ENCODE data around the gene AGRP. TPM values are rescaled to one million over a fixed set of nuclear protein-coding genes. Genes with fewer than 3 reads are reported as not detected.
A peak's percentile ranks its signal among the peaks of the same experiment; 100 is the strongest.

AGRP gene
- polyA plus RNA-seq, 1 experiment = not detected

- POLR2A ChIA-PET = no interaction called here
- no peak for DNase-seq (ENCODE audit: low read depth)
- no peaks in the 10 kb centered on the region for H3K27me3 ChIP-seq (ENCODE audit: control insufficient read depth, insufficient read depth, low read length)
- no peaks in the 10 kb centered on the region for H3K36me3 ChIP-seq (ENCODE audit: control insufficient read depth, insufficient read depth, low read length)
- H3K4me3 ChIP-seq (ENCODE audit: low read depth, low read length) = no peak overlapping the region
- CTCF ChIA-PET = interaction anchor here (0.6 to 8.8 kb wide), 2 partner anchors 15 to 34 kb away, joined by 4 to 63 read pairs; no protein-coding TSS in a partner anchor
- TF ChIP-seq CTCF (IDR thresholded peaks at IDR 0.05; ENCODE audit: insufficient read depth, low read depth, low read length) = no peak
Observed at GRCh38 chr16:67486805-67487204, 3.5 kb upstream of the AGRP start.

GRCh38 chr16:67483731-67484525, 581 bp upstream of the AGRP start:
- no peak overlapping the region for H3K4me3 ChIP-seq (ENCODE audit: low read depth, low read length)
- TF ChIP-seq CTCF (IDR thresholded peaks at IDR 0.05; ENCODE audit: insufficient read depth, low read depth, low read length) = no peak
- H3K36me3 ChIP-seq (ENCODE audit: control insufficient read depth, insufficient read depth, low read length) = no peaks in the 10 kb centered on the region
- CTCF ChIA-PET = interaction anchor here (1.2 to 8.8 kb wide), 4 partner anchors 10 to 77 kb away, joined by 3 to 63 read pairs (median 13); no protein-coding TSS in a partner anchor
- DNase-seq (ENCODE audit: low read depth) = no peak
- POLR2A ChIA-PET = interaction anchor here (0.6 kb wide), 1 partner anchor 207 kb away, joined by 3 read pairs; no protein-coding TSS in a partner anchor
- no peaks in the 10 kb centered on the region for H3K27me3 ChIP-seq (ENCODE audit: control insufficient read depth, insufficient read depth, low read length)

- no peak for TF ChIP-seq CTCF (IDR thresholded peaks at IDR 0.05; ENCODE audit: insufficient read depth, low read depth, low read length)
- no peaks in the 10 kb centered on the region for H3K27me3 ChIP-seq (ENCODE audit: control insufficient read depth, insufficient read depth, low read length)
- no peaks in the 10 kb centered on the region for H3K36me3 ChIP-seq (ENCODE audit: control insufficient read depth, insufficient read depth, low read length)
- ChIA-PET POLR2A (no interaction called here), CTCF (interaction anchor here (0.7 to 8.8 kb wide), 8 partner anchors 8 to 66 kb away, joined by 3 to 63 read pairs (median 6); partner anchors contain the start of gene ZDHHC1)
- DNase-seq (ENCODE audit: low read depth) = no peak
- peak overlapping the region; percentile 47; the same call in 1 of the 2 replicates for H3K4me3 ChIP-seq (ENCODE audit: low read depth, low read length)
Observed at GRCh38 chr16:67482233-67482924, 968 bp downstream of the AGRP start.

GRCh38 chr16:67481561-67482232, 1.6 kb downstream of the AGRP start:
- DNase-seq (ENCODE audit: low read depth) = no peak

More at GRCh38 chr16:67481561-67482232, 1.6 kb downstream of the AGRP start:
- CTCF ChIA-PET = interaction anchor here (0.6 to 8.8 kb wide), 29 partner anchors 9 to 221 kb away, joined by 3 to 63 read pairs (median 4); partner anchors contain the start of genes C16orf86, CARMIL2, CTCF and ENKD1
- Histone ChIP-seq H3K4me3 (ENCODE audit: low read depth, low read length) (peak overlapping the region; percentile 47), H3K36me3 (ENCODE audit: control insufficient read depth, insufficient read depth, low read length) (no peaks in the 10 kb centered on the region), H3K27me3 (ENCODE audit: control insufficient read depth, insufficient read depth, low read length) (no peaks in the 10 kb centered on the region)
- TF ChIP-seq CTCF (IDR thresholded peaks at IDR 0.05; ENCODE audit: insufficient read depth, low read depth, low read length) = no peak
- POLR2A ChIA-PET = interaction anchor here (0.7 kb wide), 1 partner anchor 14 kb away, joined by 3 read pairs; no protein-coding TSS in a partner anchor
